ENCODE data around the gene EEF1G.
A peak's percentile ranks its signal among the peaks of the same experiment; 100 is the strongest.

Gene EEF1G

GRCh38 chr11:62607714-62608113, 34.0 kb upstream of the EEF1G start:
- Histone ChIP-seq H4K20me1 (ENCODE audit: control insufficient read depth, insufficient read depth, low read depth, low read length) (no peaks in the 10 kb centered on the region), H3K4me3 (ENCODE audit: low read length) (peak overlapping the region; percentile 0; the same call in 1 of the 2 replicates), H3F3A (ENCODE audit: control insufficient read depth, insufficient read depth) (peaks cover 2% of the 10 kb centered on the region; the same call in 1 of the 2 replicates), H3K9me3 (ENCODE audit: control insufficient read depth, insufficient read depth, low read length) (no peaks in the 10 kb centered on the region), H3K27me3 (ENCODE audit: control insufficient read depth, low read length) (no peaks in the 10 kb centered on the region), H3K27ac (ENCODE audit: low read depth, low read length) (no peak overlapping the region), H3K9me2 (replicated peaks; ENCODE audit: control insufficient read depth, low read length) (no peaks in the 10 kb centered on the region), H3K4me1 (ENCODE audit: control insufficient read depth, low read length) (peaks cover 32% of the 10 kb centered on the region), H3K79me2 (ENCODE audit: control insufficient read depth, low read length) (peaks cover 17% of the 10 kb centered on the region), H3K36me3 (ENCODE audit: control insufficient read depth, low read length) (peaks cover 57% of the 10 kb centered on the region), H3K4me2 (ENCODE audit: low read length) (peak overlapping the region; percentile 36)
- TF ChIP-seq EZH2phosphoT487 (IDR thresholded peaks at IDR 0.05; ENCODE audit: borderline replicate concordance, low read length) (no peak), CTCF (IDR thresholded peaks at IDR 0.05; ENCODE audit: low read depth, low read length, poor library complexity, severe bottlenecking) (no peak)

GRCh38 chr11:62605902-62606301, 32.2 kb upstream of the EEF1G start:
- peaks cover 2% of the 10 kb centered on the region; the same call in 1 of the 2 replicates for H3F3A ChIP-seq (ENCODE audit: control insufficient read depth, insufficient read depth)
- H3K4me2 ChIP-seq (ENCODE audit: low read length), result no peak overlapping the region
- TF ChIP-seq CTCF (IDR thresholded peaks at IDR 0.05; ENCODE audit: low read depth, low read length, poor library complexity, severe bottlenecking) (no peak), EZH2phosphoT487 (IDR thresholded peaks at IDR 0.05; ENCODE audit: borderline replicate concordance, low read length) (no peak)
- H3K9me3 ChIP-seq (ENCODE audit: control insufficient read depth, insufficient read depth, low read length), result no peaks in the 10 kb centered on the region
- H4K20me1 ChIP-seq (ENCODE audit: control insufficient read depth, insufficient read depth, low read depth, low read length), result no peaks in the 10 kb centered on the region
- H3K27me3 ChIP-seq (ENCODE audit: control insufficient read depth, low read length), result no peaks in the 10 kb centered on the region
- peaks cover 64% of the 10 kb centered on the region for H3K36me3 ChIP-seq (ENCODE audit: control insufficient read depth, low read length)
- no peak overlapping the region for H3K4me3 ChIP-seq (ENCODE audit: low read length)
- H3K79me2 ChIP-seq (ENCODE audit: control insufficient read depth, low read length), result peaks cover 11% of the 10 kb centered on the region
- H3K9me2 ChIP-seq (replicated peaks; ENCODE audit: control insufficient read depth, low read length), result no peaks in the 10 kb centered on the region
- peaks cover 32% of the 10 kb centered on the region for H3K4me1 ChIP-seq (ENCODE audit: control insufficient read depth, low read length)
- no peak overlapping the region for H3K27ac ChIP-seq (ENCODE audit: low read depth, low read length)

- H3K9me3 ChIP-seq (ENCODE audit: control insufficient read depth, insufficient read depth, low read length), result no peaks in the 10 kb centered on the region
- H3K79me2 ChIP-seq (ENCODE audit: control insufficient read depth, low read length), result peaks cover 12% of the 10 kb centered on the region
- H3K9me2 ChIP-seq (replicated peaks; ENCODE audit: control insufficient read depth, low read length), result no peaks in the 10 kb centered on the region
- H3K4me1 ChIP-seq (ENCODE audit: control insufficient read depth, low read length), result peaks cover 28% of the 10 kb centered on the region
- H3K4me2 ChIP-seq (ENCODE audit: low read length), result no peak overlapping the region
- H4K20me1 ChIP-seq (ENCODE audit: control insufficient read depth, insufficient read depth, low read depth, low read length), result no peaks in the 10 kb centered on the region
- TF ChIP-seq CTCF (IDR thresholded peaks at IDR 0.05; ENCODE audit: low read depth, low read length, poor library complexity, severe bottlenecking), result no peak
- TF ChIP-seq EZH2phosphoT487 (IDR thresholded peaks at IDR 0.05; ENCODE audit: borderline replicate concordance, low read length), result no peak
- peaks cover 2% of the 10 kb centered on the region; the same call in 1 of the 2 replicates for H3F3A ChIP-seq (ENCODE audit: control insufficient read depth, insufficient read depth)
- H3K27me3 ChIP-seq (ENCODE audit: control insufficient read depth, low read length), result no peaks in the 10 kb centered on the region
- H3K27ac ChIP-seq (ENCODE audit: low read depth, low read length), result no peak overlapping the region
- H3K4me3 ChIP-seq (ENCODE audit: low read length), result no peak overlapping the region
- H3K36me3 ChIP-seq (ENCODE audit: control insufficient read depth, low read length), result peaks cover 64% of the 10 kb centered on the region
These were observed 31.8 kb upstream of the EEF1G start for GRCh38 chr11:62605467-62605866.
